Astrocyte of the cerebellum (primary cell): ENCODE measurements around the gene DPH5.

Experiments
- DNase-seq: peaks from one replicate; pipeline ENCODE4 v3.0.0-alpha.2; 2011; ENCODE audit warnings: low read depth
- H3K4me3 ChIP-seq: 2 replicates; pipeline ENCODE4 v1.5.1; 2011; ENCODE audit warnings: mild to moderate bottlenecking, low read depth, low read length, moderate library complexity
- in situ Hi-C: cut with HindIII; loops from 2 replicates; pipeline ENCODE4 v1.10.0; 2017; ENCODE audit warnings: low sequenced_read_pairs
- TF ChIP-seq, protein P1 (sequence below): IDR thresholded peaks from 2 replicates; pipeline ENCODE4 v1.5.1; 2012; ENCODE audit warnings: low read length, low read depth, moderate library complexity, mild to moderate bottlenecking; ENCODE audit errors: missing control alignments

The DPH5 gene

DNA sequence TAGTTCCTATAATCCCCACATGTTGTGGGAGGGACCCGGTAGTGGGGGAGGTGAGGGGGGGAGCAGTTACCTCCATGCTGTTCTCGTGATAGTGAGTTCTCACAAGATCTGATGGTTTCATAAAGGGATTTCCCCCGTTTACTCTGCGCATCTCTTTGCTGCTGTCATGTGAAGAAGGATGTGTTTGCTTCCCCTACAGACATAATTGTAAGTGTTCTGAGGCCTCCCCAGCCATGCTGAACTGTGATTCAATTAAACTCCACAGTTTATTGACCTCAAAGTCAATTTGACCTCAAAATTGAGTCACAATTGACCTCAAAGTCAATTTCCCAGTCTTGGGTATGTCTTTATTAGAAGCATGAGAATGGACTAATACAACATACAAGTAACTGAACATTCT is 19.7 kb downstream of the DPH5 start:
- in situ Hi-C loops = no loop called here
- no peak overlapping the region for H3K4me3 ChIP-seq
- TF ChIP-seq, protein P1, sequence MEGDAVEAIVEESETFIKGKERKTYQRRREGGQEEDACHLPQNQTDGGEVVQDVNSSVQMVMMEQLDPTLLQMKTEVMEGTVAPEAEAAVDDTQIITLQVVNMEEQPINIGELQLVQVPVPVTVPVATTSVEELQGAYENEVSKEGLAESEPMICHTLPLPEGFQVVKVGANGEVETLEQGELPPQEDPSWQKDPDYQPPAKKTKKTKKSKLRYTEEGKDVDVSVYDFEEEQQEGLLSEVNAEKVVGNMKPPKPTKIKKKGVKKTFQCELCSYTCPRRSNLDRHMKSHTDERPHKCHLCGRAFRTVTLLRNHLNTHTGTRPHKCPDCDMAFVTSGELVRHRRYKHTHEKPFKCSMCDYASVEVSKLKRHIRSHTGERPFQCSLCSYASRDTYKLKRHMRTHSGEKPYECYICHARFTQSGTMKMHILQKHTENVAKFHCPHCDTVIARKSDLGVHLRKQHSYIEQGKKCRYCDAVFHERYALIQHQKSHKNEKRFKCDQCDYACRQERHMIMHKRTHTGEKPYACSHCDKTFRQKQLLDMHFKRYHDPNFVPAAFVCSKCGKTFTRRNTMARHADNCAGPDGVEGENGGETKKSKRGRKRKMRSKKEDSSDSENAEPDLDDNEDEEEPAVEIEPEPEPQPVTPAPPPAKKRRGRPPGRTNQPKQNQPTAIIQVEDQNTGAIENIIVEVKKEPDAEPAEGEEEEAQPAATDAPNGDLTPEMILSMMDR = no peak
- no peak for DNase-seq

DNA sequence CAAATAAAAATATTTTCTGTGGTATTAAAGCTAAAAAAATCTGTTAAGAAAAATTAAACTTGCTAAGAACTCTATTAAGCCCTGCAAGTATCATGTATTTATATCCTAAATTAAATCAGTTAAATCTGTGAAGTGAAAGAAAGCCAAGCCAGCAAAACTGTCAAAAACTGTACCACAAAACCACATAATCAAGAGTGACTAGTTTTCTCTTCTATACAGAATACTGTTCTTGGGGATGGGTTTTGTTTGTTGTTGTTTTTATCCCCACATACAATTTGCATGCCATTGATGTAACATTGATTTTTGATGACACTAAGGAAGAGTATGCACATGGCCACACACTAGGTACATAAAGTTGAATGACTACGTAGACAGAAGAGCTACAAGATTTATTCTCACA is 20.4 kb downstream of the DPH5 start:
- in situ Hi-C loops = no loop called here
- H3K4me3 ChIP-seq = no peak overlapping the region
- TF ChIP-seq, protein P1 = no peak
- no peak for DNase-seq

DNA sequence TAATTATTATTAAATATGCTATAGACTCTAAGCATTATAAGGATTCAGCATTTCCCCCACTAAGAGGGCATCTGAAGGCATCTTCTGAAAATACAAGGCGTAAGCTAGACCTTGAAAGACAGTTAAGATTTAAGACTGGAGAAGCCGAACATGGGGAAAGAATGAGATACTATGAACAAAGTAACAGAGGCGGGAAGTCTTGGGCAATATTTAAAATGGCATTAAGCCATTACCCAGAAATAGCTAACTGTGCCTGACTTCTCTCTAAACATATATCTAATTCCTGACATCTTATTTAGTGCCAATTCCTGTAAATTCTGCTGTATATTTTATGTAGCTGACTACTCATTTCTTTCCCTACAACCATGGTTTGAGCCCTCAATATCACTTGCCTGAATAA is 20.9 kb downstream of the DPH5 start:
- no peak for DNase-seq
- TF ChIP-seq, protein P1 = no peak
- in situ Hi-C loops = no loop called here
- no peak overlapping the region for H3K4me3 ChIP-seq

DNA sequence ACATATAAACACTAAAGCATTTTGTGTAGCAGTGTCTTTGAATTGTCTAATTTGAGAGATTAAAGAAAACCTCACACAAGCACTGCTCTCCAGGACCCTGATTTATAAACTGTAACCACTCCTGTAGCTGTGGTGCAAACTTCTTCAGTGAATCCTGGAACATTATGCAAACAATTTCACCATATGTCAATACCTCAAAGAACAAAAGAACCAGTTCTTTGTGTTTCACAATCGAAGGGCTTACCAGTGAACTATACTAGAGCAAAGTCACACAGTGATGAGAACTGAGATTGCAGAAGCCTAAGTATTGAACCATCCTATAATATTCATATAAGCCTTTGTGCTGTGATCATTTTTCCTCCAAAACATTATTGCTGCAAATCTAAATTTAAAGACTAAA is 21.5 kb downstream of the DPH5 start:
- no peak overlapping the region for H3K4me3 ChIP-seq
- DNase-seq = no peak
- in situ Hi-C loops = no loop called here
- TF ChIP-seq, protein P1 = no peak

DNA sequence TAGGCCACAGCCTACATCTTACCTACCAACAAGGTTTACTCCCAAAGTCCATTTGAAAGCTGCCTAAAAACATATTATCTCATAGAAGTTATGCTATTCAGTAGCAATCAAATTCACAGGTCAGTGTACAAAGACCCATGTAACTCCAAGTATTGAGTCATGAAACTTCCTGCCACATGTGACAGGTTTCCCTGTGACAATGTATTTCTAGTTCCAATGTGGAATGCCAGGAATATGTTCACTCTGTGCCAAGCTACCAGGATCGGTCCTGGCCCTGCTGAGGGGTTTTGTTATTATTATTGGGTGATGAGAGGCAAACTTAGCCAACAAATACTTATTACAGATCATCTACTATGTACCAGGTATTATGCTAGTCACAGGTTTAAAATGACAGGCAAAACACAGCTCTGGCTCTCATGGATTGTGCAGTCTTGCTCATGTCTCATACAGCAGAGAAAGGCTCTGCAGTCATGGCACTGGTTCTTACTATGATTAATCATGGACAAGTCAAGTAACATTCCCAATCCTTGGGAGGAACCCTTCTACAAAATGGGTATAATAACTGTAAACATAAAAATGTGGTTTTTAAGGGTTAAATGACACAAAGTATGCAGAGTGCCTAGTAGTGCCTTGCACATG is 22.5 kb downstream of the DPH5 start:
- no peak overlapping the region for H3K4me3 ChIP-seq
- in situ Hi-C loops = no loop called here
- no peak for DNase-seq

DNA sequence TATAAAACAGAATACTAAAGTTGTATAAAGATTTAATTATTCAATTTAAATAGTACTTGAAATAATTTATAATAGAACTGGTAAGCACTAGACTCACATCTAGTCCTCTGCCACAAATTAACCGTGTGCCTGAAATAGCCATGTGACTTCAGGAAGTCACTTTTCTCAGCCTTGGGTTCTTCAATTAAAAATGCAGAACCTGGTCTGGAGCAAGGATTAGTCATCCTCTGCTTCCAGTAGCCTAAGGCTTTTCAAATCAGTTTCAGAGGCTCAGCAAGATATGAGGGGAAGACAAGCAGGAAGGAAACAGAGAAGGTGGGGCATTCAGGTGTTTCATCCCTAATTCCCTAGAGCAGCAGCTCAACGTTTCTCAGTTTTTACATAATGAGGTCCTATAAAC is 23.0 kb downstream of the DPH5 start:
- H3K4me3 ChIP-seq = no peak overlapping the region
- in situ Hi-C loops = no loop called here
- TF ChIP-seq, protein P1 = no peak
- DNase-seq = no peak

More for the DNA sequence above, 22.5 kb downstream of the DPH5 start:
- TF ChIP-seq, protein P1 = no peak
